CD4-positive, alpha-beta T cell (primary cell): Measurements from ENCODE around the gene CABP1. TPM values are rescaled to one million over a fixed set of nuclear protein-coding genes. Genes with fewer than 3 reads are reported as not detected.
A peak's percentile ranks its signal among the peaks of the same experiment; 100 is the strongest.

Source experiments
- ATAC-seq: fragments of 200-7000 bp; cut with Tn5 transposase; one replicate; pipeline ENCODE4 v1.10.0; 2022; ENCODE audit warnings: mild to moderate bottlenecking; ENCODE audit not compliant: poor library complexity
- CTCF ChIA-PET: fragments of 350-600 bp; sonication (Branson Sonifier 250); formaldehyde crosslinking; loops from one replicate; lab custom pipeline; 2021; ENCODE audit warnings: antibody characterized with exemption, inconsistent platforms; lab: Charles Lee
- POLR2A ChIA-PET: fragments of 350-600 bp; sonication (Branson Sonifier 250); formaldehyde crosslinking; loops from one replicate; lab custom pipeline; 2021; ENCODE audit warnings: antibody characterized with exemption, inconsistent platforms; lab: Charles Lee
- DNase-seq, 14 experiments: peaks; one replicate each; pipeline ENCODE4 v3.0.0-alpha.2; 2013 to 2020; ENCODE audit warnings: mixed read lengths in 2 of 14
- H3K27ac ChIP-seq, 2 donors: one replicate each; pipeline versions ENCODE4 v1.5.1 to v1.7.0; 2013; ENCODE audit warnings: low read length in 2 of 2, low read depth in 1 of 2, mild to moderate bottlenecking in 1 of 2
- H3K27me3 ChIP-seq, 2 experiments: 1 replicate in 1 of 2; 2 replicates in 1 of 2; pipeline versions ENCODE4 v1.6.1 to v1.7.0; 2013; ENCODE audit warnings: low read length in 2 of 2, control low read depth in 1 of 2, mild to moderate bottlenecking in 1 of 2, moderate library complexity in 1 of 2; ENCODE audit not compliant: insufficient read depth in 2 of 2, control insufficient read depth in 1 of 2
- H3K36me3 ChIP-seq: one replicate; pipeline ENCODE4 v1.6.1; 2013; ENCODE audit warnings: low read length, control low read depth; ENCODE audit not compliant: insufficient read depth
- H3K4me1 ChIP-seq: one replicate; pipeline ENCODE4 v1.6.1; 2013; ENCODE audit warnings: low read length, control low read depth; ENCODE audit not compliant: insufficient read depth
- H3K4me3 ChIP-seq: one replicate; pipeline ENCODE4 v1.5.1; 2013; ENCODE audit warnings: mild to moderate bottlenecking, low read length, moderate library complexity
- H3K9me3 ChIP-seq, 2 experiments: 1 replicate in 1 of 2; 2 replicates in 1 of 2; pipeline versions ENCODE4 v1.6.1 to v1.7.0; 2013; ENCODE audit warnings: low read length in 2 of 2, mild to moderate bottlenecking in 2 of 2, control low read depth in 1 of 2, moderate library complexity in 1 of 2; ENCODE audit not compliant: control insufficient read depth in 1 of 2, insufficient read depth in 1 of 2
- H3K27ac Mint-ChIP-seq: one replicate; pipeline ENCODE4 v1.8.0; 2020; ENCODE audit warnings: mixed read lengths
- H3K27me3 Mint-ChIP-seq: one replicate; pipeline ENCODE4 v1.8.0; 2021; ENCODE audit warnings: mixed read lengths
- H3K36me3 Mint-ChIP-seq: one replicate; pipeline ENCODE4 v1.8.0; 2021; ENCODE audit warnings: low read depth, mixed read lengths
- H3K4me1 Mint-ChIP-seq: one replicate; pipeline ENCODE4 v1.8.0; 2021; ENCODE audit warnings: low read depth, mixed read lengths
- H3K4me3 Mint-ChIP-seq: one replicate; pipeline ENCODE4 v1.8.0; 2020; ENCODE audit warnings: mild to moderate bottlenecking, mixed read lengths
- H3K9me3 Mint-ChIP-seq: one replicate; pipeline ENCODE4 v1.8.0; 2020; ENCODE audit warnings: mixed read lengths
- intact Hi-C, 2 experiments: fragments of 100-400 bp; cut with DNase I in 1 of 2; cut with micrococcal nuclease in 1 of 2; formaldehyde crosslinking; loops; one replicate each; pipeline versions ENCODE4 v1.15.1 to v1.9.0; 2023 to 2025; cut with DNase I, micrococcal nuclease
- total RNA-seq, 174 experiments: library from RNA in 2 of 174; stranded (reverse) in 2 of 174; gene quantifications; one replicate each; pipeline ENCODE4 v1.2.3 and lab custom pipeline; 2021 to 2026
- TF ChIP-seq, protein P1 (sequence below): fragments of 200-600 bp; IDR thresholded peaks from one replicate; pipeline ENCODE4 v1.8.0; 2022; ENCODE audit warnings: antibody characterized with exemption, mild to moderate bottlenecking

The CABP1 gene
- total RNA-seq, 2 experiments from 2014 or later: 0.11 TPM; not detected in 1

DNA sequence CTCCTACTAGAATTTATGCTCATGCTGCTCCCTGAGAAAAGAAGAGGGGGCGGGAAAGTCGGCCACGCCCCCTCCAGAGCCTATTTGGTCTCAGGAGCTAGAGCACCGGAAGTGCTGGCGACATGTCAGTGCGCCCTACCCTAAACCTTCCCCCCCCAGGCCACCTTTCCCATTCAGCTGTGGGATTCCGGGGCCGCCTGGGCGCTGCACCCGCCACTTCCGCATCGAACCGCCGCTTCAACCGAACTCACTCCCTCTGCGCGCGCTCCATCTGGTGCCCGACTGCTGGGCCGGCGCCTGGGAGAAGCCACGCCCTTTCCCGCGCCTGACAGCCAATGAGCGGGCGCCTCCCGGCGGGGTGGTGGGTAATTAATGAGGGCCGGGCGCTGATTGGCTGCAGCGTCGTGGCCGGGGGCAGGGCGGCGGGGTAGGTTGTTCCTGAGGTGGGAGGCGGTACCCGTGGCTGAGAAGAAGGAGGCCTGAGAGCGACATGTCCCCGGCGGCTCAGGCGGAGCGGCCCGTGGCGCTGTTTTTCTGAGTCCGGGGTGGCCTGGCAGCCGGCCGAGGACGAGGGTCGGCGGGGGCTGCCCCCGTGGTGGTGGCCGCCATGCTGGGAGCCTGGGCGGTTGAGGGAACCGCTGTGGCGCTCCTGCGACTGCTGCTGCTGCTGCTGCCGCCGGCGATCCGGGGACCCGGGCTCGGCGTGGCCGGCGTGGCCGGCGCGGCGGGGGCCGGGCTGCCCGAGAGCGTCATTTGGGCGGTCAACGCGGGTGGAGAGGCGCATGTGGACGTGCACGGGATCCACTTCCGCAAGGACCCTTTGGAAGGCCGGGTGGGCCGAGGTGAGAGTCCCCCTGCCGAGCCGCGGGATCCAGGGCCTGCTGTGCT is 46.5 kb downstream of the CABP1 start, which contains the start of gene MLEC:
MLEC (plus strand) TSS at position 460 of the 888 bp plus-strand sequence; CDS start at position 608, 148 bp downstream.
- Histone ChIP-seq H3K36me3 (no peaks in the 10 kb centered on the region), H3K27ac (peak within 1 kb of the TSS; percentile 75 to 96), H3K4me3 (peak within 1 kb of the TSS; percentile 95), H3K4me1 (peaks cover 33% of the 10 kb centered on the region), H3K27me3 (no peaks in the 10 kb centered on the region), H3K9me3 (no peaks in the 10 kb centered on the region)
- no peaks in the 10 kb centered on the region for H3K9me3 Mint-ChIP-seq
- H3K27me3 Mint-ChIP-seq: no peaks in the 10 kb centered on the region
- H3K4me1 Mint-ChIP-seq: peaks cover 50% of the 10 kb centered on the region
- ChIA-PET POLR2A (interaction anchor here (0.6 to 1.9 kb wide), 13 partner anchors 21 to 1115 kb away, joined by 3 to 9 read pairs (median 4); partner anchors contain the start of genes ACADS, POP5, RNF34 and RNU4-2), CTCF (interaction anchor here (0.7 to 1.4 kb wide), 5 partner anchors 16 to 217 kb away, joined by 3 to 8 read pairs (median 3); partner anchors contain the start of gene SRSF9)
- DNase-seq (peak; percentile 98 to 99 (median 99)), ATAC-seq (peak; percentile 82)
- H3K4me3 Mint-ChIP-seq: peak within 1 kb of the TSS; percentile 93
- H3K27ac Mint-ChIP-seq: peak within 1 kb of the TSS; percentile 89
- TF ChIP-seq, protein P1, sequence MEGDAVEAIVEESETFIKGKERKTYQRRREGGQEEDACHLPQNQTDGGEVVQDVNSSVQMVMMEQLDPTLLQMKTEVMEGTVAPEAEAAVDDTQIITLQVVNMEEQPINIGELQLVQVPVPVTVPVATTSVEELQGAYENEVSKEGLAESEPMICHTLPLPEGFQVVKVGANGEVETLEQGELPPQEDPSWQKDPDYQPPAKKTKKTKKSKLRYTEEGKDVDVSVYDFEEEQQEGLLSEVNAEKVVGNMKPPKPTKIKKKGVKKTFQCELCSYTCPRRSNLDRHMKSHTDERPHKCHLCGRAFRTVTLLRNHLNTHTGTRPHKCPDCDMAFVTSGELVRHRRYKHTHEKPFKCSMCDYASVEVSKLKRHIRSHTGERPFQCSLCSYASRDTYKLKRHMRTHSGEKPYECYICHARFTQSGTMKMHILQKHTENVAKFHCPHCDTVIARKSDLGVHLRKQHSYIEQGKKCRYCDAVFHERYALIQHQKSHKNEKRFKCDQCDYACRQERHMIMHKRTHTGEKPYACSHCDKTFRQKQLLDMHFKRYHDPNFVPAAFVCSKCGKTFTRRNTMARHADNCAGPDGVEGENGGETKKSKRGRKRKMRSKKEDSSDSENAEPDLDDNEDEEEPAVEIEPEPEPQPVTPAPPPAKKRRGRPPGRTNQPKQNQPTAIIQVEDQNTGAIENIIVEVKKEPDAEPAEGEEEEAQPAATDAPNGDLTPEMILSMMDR: no peak
- peaks cover 8% of the 10 kb centered on the region for H3K36me3 Mint-ChIP-seq
- intact Hi-C loops: loop anchor here (1.0 to 10.0 kb wide), 10 partner anchors 27 to 555 kb away; partner anchors contain the start of genes ACADS (in 2 of the 2), C12orf43 (in 1 of the 2), COX6A1 (in 1 of the 2) and GCN1 (in 1 of the 2)

DNA sequence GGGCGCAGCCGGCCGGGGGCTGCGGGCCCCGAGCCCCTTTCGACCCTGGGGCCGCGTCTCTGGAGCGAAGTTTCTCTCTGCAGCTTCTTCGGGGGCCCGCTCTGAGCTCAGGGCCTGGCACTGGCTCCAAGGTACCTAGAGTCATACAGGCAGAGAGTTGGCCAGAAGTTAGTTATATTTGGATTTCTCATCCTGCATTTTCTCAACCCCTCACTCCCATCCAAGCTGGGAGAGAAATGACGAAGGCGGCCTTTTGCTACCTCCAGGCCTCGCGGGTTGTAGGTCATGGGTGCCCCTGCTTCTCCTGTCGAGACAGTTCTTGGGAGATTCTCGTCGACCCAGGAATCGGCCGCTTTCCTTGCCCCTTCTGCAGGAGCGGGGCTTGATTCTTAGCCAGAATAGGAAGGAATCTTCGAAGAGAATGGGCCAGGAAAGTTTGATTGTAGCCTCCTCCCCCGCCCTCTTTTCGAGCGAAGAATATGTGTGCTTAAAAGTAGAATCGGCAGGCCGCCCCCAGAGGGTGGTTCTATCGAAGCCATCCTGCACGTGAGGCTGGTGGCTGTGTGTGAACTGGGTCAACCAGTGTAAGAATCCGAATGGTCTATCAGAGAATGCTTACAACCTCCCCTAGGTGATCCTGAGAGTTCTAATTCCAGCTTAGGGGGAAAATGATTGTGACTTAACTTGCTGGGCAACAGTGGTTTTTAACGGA is 47.3 kb downstream of the CABP1 start:
- Mint-ChIP-seq H3K27ac (peak overlapping the region; percentile 76), H3K4me3 (peak overlapping the region; percentile 90), H3K27me3 (no peaks in the 10 kb centered on the region), H3K9me3 (no peaks in the 10 kb centered on the region), H3K4me1 (peaks cover 58% of the 10 kb centered on the region), H3K36me3 (peaks cover 13% of the 10 kb centered on the region)
- Histone ChIP-seq H3K4me3 (peak overlapping the region; percentile 95), H3K4me1 (peaks cover 34% of the 10 kb centered on the region), H3K27me3 (no peaks in the 10 kb centered on the region), H3K27ac (no peak overlapping the region), H3K36me3 (peaks cover 2% of the 10 kb centered on the region), H3K9me3 (no peaks in the 10 kb centered on the region)
- intact Hi-C loops: loop anchor here (2.0 to 10.0 kb wide), 7 partner anchors 40 to 555 kb away; partner anchors contain the start of genes ACADS (in 1 of the 2), C12orf43 (in 1 of the 2), COX6A1 (in 1 of the 2) and GCN1 (in 1 of the 2)
- ChIA-PET CTCF (interaction anchor here (0.6 to 1.4 kb wide), 4 partner anchors 15 to 408 kb away, joined by 3 read pairs; partner anchors contain the start of gene SRSF9), POLR2A (interaction anchor here (1.1 to 1.9 kb wide), 3 partner anchors 22 to 396 kb away, joined by 4 to 9 read pairs (median 5); partner anchors contain the start of genes POP5, RNU4-2 and UNC119B)
- ATAC-seq (no peak), DNase-seq (peak in 10 of 14 experiments; percentile 4 to 59 (median 27))
- TF ChIP-seq, protein P1: no peak
